KMS-11 (cell line): ENCODE measurements around the gene RIPK4.

ENCODE experiments used
- H2AFZ ChIP-seq: fragments of 200-600 bp; sonication (generic); 2 replicates; pipeline ENCODE4 v1.6.1; 2016; ENCODE audit warnings: antibody characterized with exemption, mixed run types, low read depth
- H3K27ac ChIP-seq: fragments of 200-600 bp; sonication (generic); 2 replicates; pipeline ENCODE4 v1.6.1; 2016; ENCODE audit warnings: mild to moderate bottlenecking, mixed run types
- H3K27me3 ChIP-seq: fragments of 200-600 bp; sonication (generic); 2 replicates; pipeline ENCODE4 v1.6.1; 2017; ENCODE audit warnings: mild to moderate bottlenecking, low read depth, mixed run types, moderate library complexity; ENCODE audit not compliant: insufficient read depth
- H3K36me3 ChIP-seq: fragments of 200-600 bp; sonication (generic); 2 replicates; pipeline ENCODE4 v1.6.1; 2017; ENCODE audit warnings: mild to moderate bottlenecking, mixed run types; ENCODE audit not compliant: insufficient read depth
- H3K4me1 ChIP-seq: fragments of 200-600 bp; sonication (generic); 2 replicates; pipeline ENCODE4 v1.6.1; 2016; ENCODE audit warnings: mild to moderate bottlenecking, low read depth, mixed run types; ENCODE audit not compliant: poor library complexity, severe bottlenecking
- H3K4me2 ChIP-seq: fragments of 200-600 bp; sonication (generic); 2 replicates; pipeline ENCODE4 v1.7.0; 2016; ENCODE audit warnings: mild to moderate bottlenecking, mixed run types
- H3K4me3 ChIP-seq: fragments of 200-600 bp; sonication (generic); IDR thresholded peaks from 2 replicates; pipeline ENCODE4 v1.6.1; 2017; ENCODE audit warnings: low read depth, low read length, mixed read lengths; ENCODE audit not compliant: insufficient read depth
- H3K79me2 ChIP-seq: fragments of 200-600 bp; sonication (generic); 2 replicates; pipeline ENCODE4 v1.6.1; 2016; ENCODE audit warnings: low read depth, mixed run types; ENCODE audit not compliant: insufficient read depth
- H3K9ac ChIP-seq: fragments of 200-600 bp; sonication (generic); 2 replicates; pipeline ENCODE4 v1.6.1; 2016; ENCODE audit warnings: mild to moderate bottlenecking, mixed run types
- H4K20me1 ChIP-seq: fragments of 200-600 bp; sonication (generic); 2 replicates; pipeline ENCODE4 v1.6.1; 2016; ENCODE audit warnings: mild to moderate bottlenecking, mixed run types; ENCODE audit not compliant: insufficient read depth
- TF ChIP-seq, protein P1 (sequence below): fragments of 200-600 bp; sonication (generic); conservative IDR thresholded peaks from 2 replicates; pipeline ENCODE4 v1.6.1; 2017; ENCODE audit warnings: low read depth, mild to moderate bottlenecking, antibody characterized with exemption, low read length, moderate library complexity, mixed read lengths

Gene RIPK4

DNA sequence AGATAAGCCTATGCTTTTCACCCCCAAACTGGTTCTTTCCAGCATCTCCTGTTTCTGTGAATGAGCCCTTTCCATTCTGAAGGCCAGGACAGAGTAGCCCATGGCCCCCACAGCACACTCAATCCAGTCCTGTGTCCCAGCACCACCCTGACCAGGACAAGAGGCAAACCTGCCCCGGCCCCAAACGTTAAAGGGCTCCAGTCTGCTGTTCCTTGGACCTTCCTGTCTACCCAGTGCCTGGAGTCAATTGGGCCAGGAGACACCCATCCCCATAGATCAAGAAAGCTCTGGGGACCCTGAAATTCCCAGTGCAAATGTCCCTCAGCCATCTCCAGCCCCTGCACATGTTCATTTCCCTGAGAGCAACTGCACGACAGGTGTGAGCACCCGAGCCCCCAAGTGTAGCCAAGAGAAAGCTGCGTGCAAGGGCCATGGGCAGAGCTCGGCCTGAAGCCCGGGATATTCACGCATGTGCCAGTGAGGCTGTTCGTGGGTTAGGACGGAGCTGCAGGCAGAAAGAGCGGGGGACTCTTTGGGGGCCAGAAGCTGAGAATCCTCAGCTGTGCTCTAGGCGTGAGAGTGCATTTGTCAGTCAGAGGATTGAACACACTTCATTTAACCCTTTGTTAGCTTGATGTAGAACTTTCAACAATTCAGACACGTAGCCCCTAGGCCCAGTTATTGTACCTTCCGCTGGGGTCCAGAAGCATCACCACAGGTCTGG, 4.2 kb upstream of the RIPK4 start:
- peaks cover 29% of the 10 kb centered on the region; the same call in 1 of the 2 replicates for H3K27me3 ChIP-seq
- H2AFZ ChIP-seq, result no peak overlapping the region
- H3K4me2 ChIP-seq, result no peak overlapping the region
- H4K20me1 ChIP-seq, result no peaks in the 10 kb centered on the region
- no peaks in the 10 kb centered on the region for H3K79me2 ChIP-seq
- no peak overlapping the region for H3K9ac ChIP-seq
- no peaks in the 10 kb centered on the region for H3K4me1 ChIP-seq
- no peak overlapping the region for H3K4me3 ChIP-seq
- no peak overlapping the region for H3K27ac ChIP-seq
- TF ChIP-seq, protein P1, sequence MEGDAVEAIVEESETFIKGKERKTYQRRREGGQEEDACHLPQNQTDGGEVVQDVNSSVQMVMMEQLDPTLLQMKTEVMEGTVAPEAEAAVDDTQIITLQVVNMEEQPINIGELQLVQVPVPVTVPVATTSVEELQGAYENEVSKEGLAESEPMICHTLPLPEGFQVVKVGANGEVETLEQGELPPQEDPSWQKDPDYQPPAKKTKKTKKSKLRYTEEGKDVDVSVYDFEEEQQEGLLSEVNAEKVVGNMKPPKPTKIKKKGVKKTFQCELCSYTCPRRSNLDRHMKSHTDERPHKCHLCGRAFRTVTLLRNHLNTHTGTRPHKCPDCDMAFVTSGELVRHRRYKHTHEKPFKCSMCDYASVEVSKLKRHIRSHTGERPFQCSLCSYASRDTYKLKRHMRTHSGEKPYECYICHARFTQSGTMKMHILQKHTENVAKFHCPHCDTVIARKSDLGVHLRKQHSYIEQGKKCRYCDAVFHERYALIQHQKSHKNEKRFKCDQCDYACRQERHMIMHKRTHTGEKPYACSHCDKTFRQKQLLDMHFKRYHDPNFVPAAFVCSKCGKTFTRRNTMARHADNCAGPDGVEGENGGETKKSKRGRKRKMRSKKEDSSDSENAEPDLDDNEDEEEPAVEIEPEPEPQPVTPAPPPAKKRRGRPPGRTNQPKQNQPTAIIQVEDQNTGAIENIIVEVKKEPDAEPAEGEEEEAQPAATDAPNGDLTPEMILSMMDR, result no peak
- H3K36me3 ChIP-seq, result no peaks in the 10 kb centered on the region

DNA sequence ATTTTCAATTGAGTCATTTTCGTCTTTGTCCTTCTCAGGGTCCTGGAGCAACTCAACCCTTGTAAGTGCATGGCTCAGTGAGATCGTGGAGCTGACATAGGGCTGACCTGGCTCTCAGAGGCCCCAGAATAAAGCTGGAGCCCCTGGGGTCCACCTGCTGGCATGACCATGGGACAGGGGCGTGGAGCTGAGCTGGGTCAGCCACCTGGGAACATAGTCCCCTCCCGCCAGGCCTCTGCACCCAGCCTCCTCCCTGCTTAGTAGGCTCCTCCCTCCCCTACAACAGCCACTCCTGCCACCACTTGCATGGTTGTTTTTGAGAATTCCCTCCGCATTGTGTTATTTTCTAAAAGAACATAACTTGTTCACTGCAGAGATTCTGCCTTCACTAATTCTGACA, 3.1 kb upstream of the RIPK4 start:
- H3K4me2 ChIP-seq, result no peak overlapping the region
- no peaks in the 10 kb centered on the region for H3K36me3 ChIP-seq
- no peak overlapping the region for H3K9ac ChIP-seq
- no peaks in the 10 kb centered on the region for H3K4me1 ChIP-seq
- TF ChIP-seq, protein P1, result no peak
- H4K20me1 ChIP-seq, result no peaks in the 10 kb centered on the region
- H3K27ac ChIP-seq, result no peak overlapping the region
- peaks cover 29% of the 10 kb centered on the region; the same call in 1 of the 2 replicates for H3K27me3 ChIP-seq
- H2AFZ ChIP-seq, result no peak overlapping the region
- H3K4me3 ChIP-seq, result no peak overlapping the region
- H3K79me2 ChIP-seq, result no peaks in the 10 kb centered on the region

DNA sequence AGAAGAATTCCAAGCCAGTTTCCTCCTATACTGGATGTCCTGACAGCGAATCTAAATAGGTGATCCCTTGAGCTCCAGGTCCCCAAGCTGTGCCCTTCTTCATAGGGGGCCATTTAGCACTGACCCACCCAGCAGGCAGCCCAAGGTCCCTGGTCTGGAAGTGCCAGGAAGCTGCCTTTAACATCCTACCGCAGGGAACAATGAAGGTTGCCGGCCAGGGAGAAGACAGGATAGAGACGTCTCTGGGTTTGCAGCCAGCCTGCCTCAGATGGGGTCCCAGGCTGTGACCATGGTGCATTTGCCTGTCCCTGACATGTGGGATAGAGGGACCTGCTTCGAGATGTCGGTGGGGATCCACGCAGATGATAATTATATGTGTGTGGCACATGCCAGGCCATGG, 2.7 kb upstream of the RIPK4 start:
- Histone ChIP-seq H3K27ac (no peak overlapping the region), H3K4me1 (no peaks in the 10 kb centered on the region), H3K36me3 (no peaks in the 10 kb centered on the region), H3K9ac (no peak overlapping the region), H4K20me1 (no peaks in the 10 kb centered on the region), H3K79me2 (no peaks in the 10 kb centered on the region), H3K4me2 (no peak overlapping the region), H3K27me3 (peaks cover 29% of the 10 kb centered on the region; the same call in 1 of the 2 replicates), H3K4me3 (no peak overlapping the region), H2AFZ (no peak overlapping the region)
- TF ChIP-seq, protein P1, result no peak

DNA sequence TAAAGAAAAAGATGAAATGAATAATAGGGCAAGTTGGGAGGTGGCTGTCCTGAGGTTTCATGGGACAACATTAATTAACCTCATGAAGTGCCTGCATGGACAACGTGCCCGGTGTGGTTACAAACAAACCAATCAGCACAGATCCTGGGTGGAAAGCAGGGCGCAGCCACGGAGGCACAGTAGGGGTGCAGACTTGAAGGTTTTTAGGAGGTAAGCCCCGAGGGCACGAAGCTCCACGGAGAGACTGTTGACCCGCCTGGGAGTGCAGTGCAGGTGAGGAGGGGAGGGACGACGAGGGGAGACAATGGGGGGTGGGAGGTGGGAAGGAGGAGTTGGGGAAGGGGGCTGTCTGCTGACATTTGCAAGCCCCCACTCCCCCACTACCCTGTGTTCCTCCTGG, 2.3 kb upstream of the RIPK4 start:
- Histone ChIP-seq H3K9ac (no peak overlapping the region), H3K36me3 (no peaks in the 10 kb centered on the region), H3K4me3 (no peak overlapping the region), H3K27me3 (peaks cover 28% of the 10 kb centered on the region; the same call in 1 of the 2 replicates), H2AFZ (no peak overlapping the region), H3K4me2 (no peak overlapping the region), H3K4me1 (no peaks in the 10 kb centered on the region), H3K27ac (no peak overlapping the region), H3K79me2 (no peaks in the 10 kb centered on the region), H4K20me1 (no peaks in the 10 kb centered on the region)
- TF ChIP-seq, protein P1, result no peak
